ENCODE data around the gene PARP1. TPM values are rescaled to one million over a fixed set of nuclear protein-coding genes. Genes with fewer than 3 reads are reported as not detected.

PARP1 gene
- total RNA-seq, 4 donors from 2014 or later, result 77.4 to 147 (median 95.6) TPM

- 92 to 100% methylated on average over 6 of the region's 10 CpGs for WGBS, 2 donors (ENCODE audit: low coverage in 1 of 2)
- Histone ChIP-seq H3K36me3 (peaks cover 0 to 30% of the 10 kb centered on the region in 2 donors), H3K27me3 (no peaks in the 10 kb centered on the region), H3K9me3 (no peaks in the 10 kb centered on the region), H3K4me1 (peaks cover 0 to 20% (median 0%) of the 10 kb centered on the region in 3 donors), H3K4me3 (no peak overlapping the region), H3K27ac (no peak overlapping the region)
- no peak for TF ChIP-seq POLR2A (IDR thresholded peaks at IDR 0.05)
- no peak for TF ChIP-seq CTCF (IDR thresholded peaks at IDR 0.05)
- no peak for TF ChIP-seq POLR2AphosphoS5 (IDR thresholded peaks at IDR 0.05)
- no peak for TF ChIP-seq EP300 (IDR thresholded peaks at IDR 0.05)
- no peak for ATAC-seq
These were observed 52.9 kb downstream of the PARP1 start for GRCh38 chr1:226355016-226355415.

- TF ChIP-seq POLR2A (IDR thresholded peaks at IDR 0.05), result no peak
- no peak for TF ChIP-seq POLR2AphosphoS5 (IDR thresholded peaks at IDR 0.05)
- TF ChIP-seq EP300 (IDR thresholded peaks at IDR 0.05), result no peak
- no peak for TF ChIP-seq CTCF (IDR thresholded peaks at IDR 0.05)
- H3K4me3 ChIP-seq, result no peak overlapping the region
- 62 to 64% methylated on average over 5 to 14 of the region's 15 CpGs for WGBS, 2 donors (ENCODE audit: low coverage in 1 of 2)
- ATAC-seq, result no peak
- no peak overlapping the region for H3K27ac ChIP-seq
- peaks cover 0 to 19% of the 10 kb centered on the region in 2 donors for H3K36me3 ChIP-seq
- H3K9me3 ChIP-seq, result no peaks in the 10 kb centered on the region
- peaks cover 0 to 20% (median 0%) of the 10 kb centered on the region in 3 donors for H3K4me1 ChIP-seq
- no peaks in the 10 kb centered on the region for H3K27me3 ChIP-seq
These were observed 54.0 kb downstream of the PARP1 start for GRCh38 chr1:226353698-226354525.

- no peak for ATAC-seq
- Histone ChIP-seq H3K27me3 (no peaks in the 10 kb centered on the region), H3K9me3 (no peaks in the 10 kb centered on the region), H3K4me3 (no peak overlapping the region), H3K27ac (no peak overlapping the region), H3K4me1 (peaks cover 0 to 19% (median 0%) of the 10 kb centered on the region in 3 donors), H3K36me3 (no peaks in the 10 kb centered on the region)
- TF ChIP-seq CTCF (IDR thresholded peaks at IDR 0.05) (no peak), POLR2A (IDR thresholded peaks at IDR 0.05) (no peak), EP300 (IDR thresholded peaks at IDR 0.05) (no peak), POLR2AphosphoS5 (IDR thresholded peaks at IDR 0.05) (no peak)
- WGBS, 2 donors (ENCODE audit: low coverage in 1 of 2), result 80% methylated on average over 2 of the region's 3 CpGs
These were observed 56.2 kb downstream of the PARP1 start for GRCh38 chr1:226351709-226352108.

- TF ChIP-seq EP300 (IDR thresholded peaks at IDR 0.05), result no peak
- no peak for TF ChIP-seq POLR2AphosphoS5 (IDR thresholded peaks at IDR 0.05)
- TF ChIP-seq CTCF (IDR thresholded peaks at IDR 0.05), result no peak
- TF ChIP-seq POLR2A (IDR thresholded peaks at IDR 0.05), result no peak
- Histone ChIP-seq H3K9me3 (no peaks in the 10 kb centered on the region), H3K4me1 (peaks cover 0 to 8% (median 0%) of the 10 kb centered on the region in 3 donors), H3K36me3 (no peaks in the 10 kb centered on the region), H3K27ac (no peak overlapping the region), H3K4me3 (no peak overlapping the region), H3K27me3 (no peaks in the 10 kb centered on the region)
- no peak for ATAC-seq
- 62 to 78% methylated on average over 6 to 7 of the region's 9 CpGs for WGBS, 2 donors (ENCODE audit: low coverage in 1 of 2)
These were observed 57.4 kb downstream of the PARP1 start for GRCh38 chr1:226350519-226350865.
